HepG2 (cell line): ENCODE results near the gene CTNNA2. TPM values are rescaled to one million over a fixed set of nuclear protein-coding genes. Genes with fewer than 3 reads are reported as not detected.

ENCODE experiments used
- ATAC-seq: fragments of 200-7000 bp; cut with Tn5 transposase; 3 replicates; pipeline ENCODE4 v1.9.1; 2020; ENCODE audit warnings: mild to moderate bottlenecking, moderate library complexity
- BruUV-seq: library from RNA; stranded (reverse); fragments of 400-500 nt; replicated peaks from 2 replicates; lab custom pipeline; 2021; lab: Mats Ljungman, UMichigan
- CTCF ChIA-PET: fragments of 300-600 bp; formaldehyde crosslinking; extraction: SDS; loops from one replicate; lab custom pipeline; 2021; ENCODE audit warnings: low total read pairs, inconsistent platforms, low intra/inter-chr PET ratio; lab: Yijun Ruan, JAX
- POLR2A ChIA-PET: fragments of 350-600 bp; sonication (Branson Sonifier 250); formaldehyde crosslinking; loops from one replicate; lab custom pipeline; 2020; ENCODE audit warnings: antibody characterized with exemption, inconsistent platforms; lab: Yijun Ruan, JAX
- DNase-seq: peaks from one replicate; pipeline ENCODE4 v3.0.0-alpha.2; 2015; ENCODE audit warnings: low spot score
- FAIRE-seq: peaks from 3 replicates; lab custom pipeline; 2011; peaks lifted over from hg19 to GRCh38; lab: Jason Lieb, UNC
- H2AFZ ChIP-seq: one replicate; pipeline ENCODE4 v1.6.1; 2011; ENCODE audit warnings: low read length, inconsistent platforms
- H3K27ac ChIP-seq: fragments of 300-600 bp; 3 replicates; pipeline ENCODE4 v1.8.0; 2011; ENCODE audit warnings: mixed run types, mild to moderate bottlenecking, mixed read lengths, low read length, inconsistent platforms; ENCODE audit not compliant: insufficient read depth; ENCODE audit errors: extremely low read length
- H3K27me3 ChIP-seq, 2 experiments: fragments of 200-600 bp in 1 of 2; 2 replicates in 1 of 2; 3 replicates in 1 of 2; pipeline versions ENCODE4 v1.6.0 to v1.8.0; 2011; ENCODE audit warnings: low read length in 2 of 2, mild to moderate bottlenecking in 2 of 2, moderate library complexity in 2 of 2, inconsistent platforms in 1 of 2; ENCODE audit not compliant: insufficient read depth in 2 of 2, control insufficient read depth in 1 of 2
- H3K36me3 ChIP-seq, 2 experiments: fragments of 200-600 bp in 1 of 2; replicated peaks in 1 of 2; 2 replicates in 1 of 2; 3 replicates in 1 of 2; pipeline versions ENCODE4 v1.5.1 to v1.8.0; 2011; ENCODE audit warnings: low read length in 2 of 2, inconsistent platforms in 1 of 2; ENCODE audit not compliant: insufficient read depth in 2 of 2, control insufficient read depth in 1 of 2
- H3K4me1 ChIP-seq: 2 replicates; pipeline ENCODE4 v1.5.1; 2012; ENCODE audit warnings: low read length, inconsistent platforms; ENCODE audit not compliant: insufficient read depth
- H3K4me2 ChIP-seq: 2 replicates; pipeline ENCODE4 v1.6.0; 2011; ENCODE audit warnings: low read depth, low read length, inconsistent platforms
- H3K4me3 ChIP-seq, 3 experiments: fragments of 200-600 bp in 1 of 3; sonication (generic), shearing (Covaris generic) in 1 of 3; replicated peaks in 1 of 3; 2 replicates each; pipeline ENCODE4 v1.5.1; 2011 to 2016; ENCODE audit warnings: low read length in 3 of 3, inconsistent platforms in 2 of 3, low read depth in 2 of 3, mild to moderate bottlenecking in 2 of 3, control low read depth in 1 of 3, mixed read lengths in 1 of 3; ENCODE audit not compliant: insufficient read depth in 1 of 3
- H3K79me2 ChIP-seq: one replicate; pipeline ENCODE4 v1.6.1; 2011; ENCODE audit warnings: low read length, inconsistent platforms; ENCODE audit not compliant: insufficient read depth
- H3K9ac ChIP-seq: 2 replicates; pipeline ENCODE4 v1.6.0; 2011; ENCODE audit warnings: mild to moderate bottlenecking, low read depth, low read length, inconsistent platforms; ENCODE audit not compliant: insufficient read depth
- H3K9me3 ChIP-seq: 2 replicates; pipeline ENCODE4 v1.5.1; 2012; ENCODE audit warnings: mild to moderate bottlenecking, low read length
- H4K20me1 ChIP-seq: 2 replicates; pipeline ENCODE4 v1.6.0; 2011; ENCODE audit warnings: inconsistent platforms, mild to moderate bottlenecking, low read length, moderate library complexity; ENCODE audit not compliant: insufficient read depth
- BRD4 ChIP-seq: sonication (generic); formaldehyde crosslinking; IDR thresholded peaks from 2 replicates; pipeline ENCODE4 v1.4.0; 2020; ENCODE audit warnings: missing genetic modification reagents
- FOXJ3 ChIP-seq: sonication (generic); formaldehyde crosslinking; IDR thresholded peaks from 2 replicates; pipeline ENCODE4 v1.4.0; 2020; ENCODE audit warnings: missing genetic modification reagents, mild to moderate bottlenecking, borderline replicate concordance
- PTBP1 ChIP-seq: fragments of 200-400 bp; formaldehyde crosslinking; IDR thresholded peaks from 2 replicates; pipeline ENCODE4 v1.6.1; 2018; ENCODE audit warnings: low read length, low read depth; ENCODE audit not compliant: poor library complexity, severe bottlenecking
- RAD21 ChIP-seq: fragments of 450-650 bp; formaldehyde crosslinking; IDR thresholded peaks from 2 replicates; pipeline ENCODE4 v1.5.0; 2020; ENCODE audit warnings: mild to moderate bottlenecking
- SMC3 ChIP-seq: IDR thresholded peaks from 2 replicates; pipeline ENCODE4 v1.6.1; 2011; ENCODE audit warnings: low read length, improper control_type of control experiment
- STAG1 ChIP-seq: sonication (generic); formaldehyde crosslinking; IDR thresholded peaks from 2 replicates; pipeline ENCODE4 v1.4.0; 2020; ENCODE audit warnings: missing genetic modification reagents
- ZC3H4 ChIP-seq: sonication (generic); formaldehyde crosslinking; IDR thresholded peaks from 2 replicates; pipeline ENCODE4 v1.4.0; 2020; ENCODE audit warnings: missing genetic modification reagents, borderline replicate concordance
- whole genome bisulfite sequencing: methylation state at CpG from one replicate; pipeline ENCODE4 v1.1.6; 2017; ENCODE audit warnings: low lambda C conversion rate; 5-methylcytosine and 5-hydroxymethylcytosine counted together
- in situ Hi-C: cut with HindIII; loops from 2 replicates; pipeline ENCODE4 v1.10.0; 2017; ENCODE audit warnings: low pct_unique_long_range_greater_than_20kb; ENCODE audit not compliant: extremely low pct_ligation_motif_present
- intact Hi-C: fragments of 100-400 bp; cut with micrococcal nuclease; formaldehyde crosslinking; loops from one replicate; pipeline ENCODE4 v1.10.0; 2022; ENCODE audit not compliant: unreplicated experiment
- polyA plus RNA-seq, 8 experiments: library from polyadenylated mRNA; depleted of rRNA in 3 of 8; stranded (reverse) in 7 of 8; unstranded in 1 of 8; fragments of >200 nt; fragmentation: Illumina TruSeq in 4 of 8; extraction: Trizol in 4 of 8; gene quantifications; 2 replicates each; pipeline versions ENCODE4 v1.2.1 to v1.2.3, GENCODE V29; 2011 to 2016; ENCODE audit warnings: low read depth in 4 of 8, missing spikeins in 1 of 8, mixed read lengths in 1 of 8; ENCODE audit not compliant: insufficient read depth in 1 of 8
- total RNA-seq, 5 experiments: library from RNA; depleted of rRNA; stranded (reverse); fragments of >200 nt; fragmentation: Illumina TruSeq; extraction: Trizol; gene quantifications; 2 replicates each; pipeline ENCODE4 v1.2.3, GENCODE V29; 2016; ENCODE audit warnings: low read depth in 1 of 5
- TF ChIP-seq, protein P1 (sequence below): sonication (generic); formaldehyde crosslinking; IDR thresholded peaks from 2 replicates; pipeline ENCODE4 v1.5.0; 2020; ENCODE audit warnings: mild to moderate bottlenecking, missing genetic modification reagents, moderate library complexity

CTNNA2 gene
- total and polyA plus RNA-seq, 2 of the 13 experiments (the other 11 are each of a cell fraction or from before 2014, with no cell fraction given), result not detected

DNA sequence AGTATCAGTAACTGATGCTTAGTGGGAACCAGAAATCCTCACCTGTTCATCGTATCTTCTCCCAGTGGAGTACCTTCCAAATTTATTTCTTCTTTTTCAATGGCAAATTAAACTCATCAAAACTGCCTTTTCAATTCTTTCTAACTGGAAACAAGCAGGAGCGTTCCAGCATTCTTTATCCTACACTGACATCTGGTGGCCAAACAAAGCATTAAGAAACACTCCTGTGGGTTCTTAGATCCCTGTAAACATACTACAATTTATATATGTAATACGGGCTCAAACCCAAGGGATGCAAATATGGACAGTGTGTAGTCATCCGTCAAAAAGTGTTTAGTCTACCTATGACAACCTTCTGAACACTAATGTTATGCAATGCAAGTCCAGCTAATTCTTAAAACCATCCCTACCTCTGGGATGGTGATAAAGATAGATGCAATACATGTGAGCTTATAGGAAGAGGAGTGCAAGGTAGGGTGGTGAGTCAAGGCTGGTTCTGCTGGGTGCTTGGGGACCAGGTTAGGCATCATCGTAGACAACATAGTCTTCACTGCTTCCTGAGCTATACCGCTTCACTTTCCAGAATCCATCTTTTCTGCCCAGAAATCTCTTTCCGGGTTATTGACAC lies 375.0 kb downstream of the CTNNA2 start:
- 8% methylated on average over 7 of the region's 7 CpGs for WGBS
- no peaks in the 10 kb centered on the region for H3K27me3 ChIP-seq
- H3K9ac ChIP-seq, result no peak overlapping the region
- no peak overlapping the region for H3K4me2 ChIP-seq
- no peaks in the 10 kb centered on the region for H4K20me1 ChIP-seq
- TF ChIP-seq STAG1 (CRISPR knock-in tag), result peak; percentile 89
- TF ChIP-seq SMC3, result peak; percentile 77
- peak; percentile 77 for TF ChIP-seq RAD21 (CRISPR knock-in tag)
- no peak for TF ChIP-seq ZC3H4 (CRISPR knock-in tag)
- no peak for TF ChIP-seq BRD4 (CRISPR knock-in tag)
- TF ChIP-seq, protein P1, sequence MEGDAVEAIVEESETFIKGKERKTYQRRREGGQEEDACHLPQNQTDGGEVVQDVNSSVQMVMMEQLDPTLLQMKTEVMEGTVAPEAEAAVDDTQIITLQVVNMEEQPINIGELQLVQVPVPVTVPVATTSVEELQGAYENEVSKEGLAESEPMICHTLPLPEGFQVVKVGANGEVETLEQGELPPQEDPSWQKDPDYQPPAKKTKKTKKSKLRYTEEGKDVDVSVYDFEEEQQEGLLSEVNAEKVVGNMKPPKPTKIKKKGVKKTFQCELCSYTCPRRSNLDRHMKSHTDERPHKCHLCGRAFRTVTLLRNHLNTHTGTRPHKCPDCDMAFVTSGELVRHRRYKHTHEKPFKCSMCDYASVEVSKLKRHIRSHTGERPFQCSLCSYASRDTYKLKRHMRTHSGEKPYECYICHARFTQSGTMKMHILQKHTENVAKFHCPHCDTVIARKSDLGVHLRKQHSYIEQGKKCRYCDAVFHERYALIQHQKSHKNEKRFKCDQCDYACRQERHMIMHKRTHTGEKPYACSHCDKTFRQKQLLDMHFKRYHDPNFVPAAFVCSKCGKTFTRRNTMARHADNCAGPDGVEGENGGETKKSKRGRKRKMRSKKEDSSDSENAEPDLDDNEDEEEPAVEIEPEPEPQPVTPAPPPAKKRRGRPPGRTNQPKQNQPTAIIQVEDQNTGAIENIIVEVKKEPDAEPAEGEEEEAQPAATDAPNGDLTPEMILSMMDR (CRISPR knock-in tag), result peak; percentile 83
- TF ChIP-seq FOXJ3 (CRISPR knock-in tag), result 0 out of 2 replicates have a peak, but pooled peaks have one; percentile 23
- TF ChIP-seq PTBP1, result no peak
- in situ Hi-C loops, result loop anchor here (10.0 kb wide), 1 partner anchor 893 kb away; no protein-coding TSS in a partner anchor
- peak; percentile 93 for ATAC-seq
- no peak overlapping the region for H3K27ac ChIP-seq
- DNase-seq, result peak; percentile 61
- no peaks in the 10 kb centered on the region for H3K36me3 ChIP-seq
- intact Hi-C loops, result loop anchor here (1.0 to 5.0 kb wide), 5 partner anchors 358 to 1216 kb away; no protein-coding TSS in a partner anchor
- ChIA-PET CTCF (interaction anchor here (0.8 to 1.7 kb wide), 5 partner anchors 653 to 1215 kb away, joined by 3 to 6 read pairs (median 3); no protein-coding TSS in a partner anchor), POLR2A (no interaction called here)
- H3K9me3 ChIP-seq, result no peaks in the 10 kb centered on the region
- no peaks in the 10 kb centered on the region for H3K79me2 ChIP-seq
- no peaks in the 10 kb centered on the region for H3K4me1 ChIP-seq
- FAIRE-seq, result peak; percentile 64
- no peak overlapping the region for H2AFZ ChIP-seq
- no TSS peak for BruUV-seq
- no peak overlapping the region for H3K4me3 ChIP-seq
